NT2/D1 (cell line): ENCODE data around the gene BAZ1B.
"Not testable (repeated sequence)": the region's sequence is repeated elsewhere in the genome, so short reads cannot be mapped to it uniquely, and the experiment has no call there.

Source experiments
- DNase-seq: peaks from one replicate; pipeline ENCODE4 v3.0.0-alpha.2; 2011; ENCODE audit warnings: low read depth, low spot score
- H3K27me3 ChIP-seq: 2 replicates; pipeline ENCODE4 v1.6.0; 2011; ENCODE audit warnings: mild to moderate bottlenecking; ENCODE audit not compliant: insufficient read length, insufficient read depth
- H3K36me3 ChIP-seq: 2 replicates; pipeline ENCODE4 v1.6.1; 2011; ENCODE audit warnings: mild to moderate bottlenecking, low read length, mixed read lengths; ENCODE audit not compliant: insufficient read depth, insufficient read length
- H3K4me1 ChIP-seq: 2 replicates; pipeline ENCODE4 v1.5.1; 2011; ENCODE audit not compliant: insufficient read depth, insufficient read length
- H3K4me3 ChIP-seq: 2 replicates; pipeline ENCODE4 v1.5.1; 2011; ENCODE audit warnings: low read depth; ENCODE audit not compliant: insufficient read length
- H3K9ac ChIP-seq: 2 replicates; pipeline ENCODE4 v1.6.0; 2011; ENCODE audit warnings: low read depth; ENCODE audit not compliant: insufficient read length
- H3K9me3 ChIP-seq: 2 replicates; pipeline ENCODE4 v1.5.1; 2011; ENCODE audit warnings: mild to moderate bottlenecking, low read length; ENCODE audit not compliant: insufficient read depth
- SUZ12 ChIP-seq: IDR thresholded peaks from 2 replicates; pipeline ENCODE4 v1.6.1; 2011; ENCODE audit not compliant: insufficient read length, insufficient read depth; ENCODE audit errors: extremely low read depth
- YY1 ChIP-seq: IDR thresholded peaks from 2 replicates; pipeline ENCODE4 v1.6.1; 2011; ENCODE audit not compliant: insufficient read length, insufficient read depth
- ZNF274 ChIP-seq: IDR thresholded peaks from 2 replicates; pipeline ENCODE4 v1.6.1; 2011; ENCODE audit warnings: mild to moderate bottlenecking, low read depth, low read length

BAZ1B gene

GRCh38 chr7:73565675-73566340, 43.7 kb upstream of the BAZ1B start:
- Histone ChIP-seq H3K9me3 (no peaks in the 10 kb centered on the region), H3K27me3 (no peaks in the 10 kb centered on the region), H3K36me3 (peaks cover 19% of the 10 kb centered on the region), H3K4me1 (no peaks in the 10 kb centered on the region), H3K9ac (no peak overlapping the region), H3K4me3 (no peak overlapping the region)
- no peak for TF ChIP-seq YY1
- TF ChIP-seq ZNF274, result no peak
- no peak for TF ChIP-seq SUZ12
- DNase-seq, result no peak

DNA sequence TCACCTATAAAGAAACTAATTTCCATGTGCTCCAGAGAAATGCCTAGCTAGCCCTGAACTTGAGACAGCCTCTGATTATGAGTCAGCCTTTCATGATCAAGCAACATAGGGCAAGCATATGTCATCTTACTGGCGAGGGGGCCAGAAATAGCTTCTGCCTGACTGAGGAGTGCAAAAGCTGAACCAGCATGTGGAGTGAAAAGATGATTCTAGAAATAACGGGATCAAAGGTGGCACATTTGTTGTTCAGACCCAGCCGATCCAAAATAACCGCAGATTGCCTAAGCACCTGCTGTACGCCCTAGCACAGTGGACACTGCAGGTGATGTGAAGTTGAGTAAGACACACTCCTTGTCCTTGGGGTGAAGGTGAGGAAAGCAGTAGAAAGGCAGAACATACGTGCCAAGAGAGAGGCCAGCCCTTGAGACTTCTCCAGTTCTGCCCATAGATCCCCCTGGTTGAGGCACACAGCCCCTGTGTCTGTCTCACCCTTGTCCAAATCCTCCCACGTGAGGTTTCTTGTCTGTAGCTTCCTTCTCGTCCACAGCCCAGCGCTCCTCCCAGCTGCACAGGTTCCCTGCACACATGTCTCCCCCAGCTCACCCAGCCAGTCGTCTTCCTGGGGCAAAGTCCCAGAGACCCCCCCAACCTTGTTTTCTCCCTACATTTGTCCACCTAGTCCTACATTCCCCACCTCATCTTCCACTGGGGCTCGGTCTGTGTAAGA, 38.2 kb upstream of the BAZ1B start:
- TF ChIP-seq YY1, result no peak
- TF ChIP-seq SUZ12, result no peak
- TF ChIP-seq ZNF274, result no peak
- H3K9ac ChIP-seq, result peak overlapping the region; percentile 8
- DNase-seq, result no peak
- no peak overlapping the region for H3K4me3 ChIP-seq
- no peaks in the 10 kb centered on the region for H3K36me3 ChIP-seq
- peaks cover 4% of the 10 kb centered on the region for H3K4me1 ChIP-seq
- H3K27me3 ChIP-seq, result no peaks in the 10 kb centered on the region
- H3K9me3 ChIP-seq, result no peaks in the 10 kb centered on the region

- H3K9me3 ChIP-seq, result no peaks in the 10 kb centered on the region
- TF ChIP-seq SUZ12, result no peak
- no peak for TF ChIP-seq ZNF274
- no peak for TF ChIP-seq YY1
- H3K4me1 ChIP-seq, result peaks cover 4% of the 10 kb centered on the region
- H3K9ac ChIP-seq, result peak within 1 kb of the TSS; percentile 85
- peak within 1 kb of the TSS; percentile 44 for H3K4me3 ChIP-seq
- H3K36me3 ChIP-seq, result peaks cover 9% of the 10 kb centered on the region
- peak; percentile 43 for DNase-seq
- no peaks in the 10 kb centered on the region for H3K27me3 ChIP-seq
Measured at GRCh38 chr7:73557397-73558257, 35.5 kb upstream of the BAZ1B start, which contains the start of gene BCL7B. TSS of gene BCL7B (minus strand) at chr7:73557690. CDS start at chr7:73557578, 112 bp downstream.

DNA sequence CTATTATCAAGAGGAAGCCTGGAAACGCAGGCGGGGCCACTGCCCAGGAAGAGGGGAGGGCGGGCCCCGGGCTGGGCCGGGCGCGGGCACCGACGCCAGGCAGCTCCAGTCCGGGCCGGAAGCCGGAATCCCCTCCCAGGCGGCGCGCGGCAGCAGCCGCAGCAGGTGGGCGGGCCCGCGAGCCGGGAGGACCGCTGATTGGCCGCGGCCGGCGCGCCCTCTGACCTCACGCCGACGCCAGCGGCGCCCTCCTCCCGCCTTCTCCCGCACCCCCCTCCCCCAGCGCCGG, 35.0 kb upstream of the BAZ1B start:
- DNase-seq, result peak; percentile 88
- H3K36me3 ChIP-seq, result peaks cover 12% of the 10 kb centered on the region
- TF ChIP-seq SUZ12 (no peak), YY1 (no peak), ZNF274 (no peak)
- no peaks in the 10 kb centered on the region for H3K9me3 ChIP-seq
- H3K27me3 ChIP-seq, result no peaks in the 10 kb centered on the region
- peak overlapping the region; percentile 44 for H3K4me3 ChIP-seq
- peaks cover 4% of the 10 kb centered on the region for H3K4me1 ChIP-seq
- H3K9ac ChIP-seq, result peak overlapping the region; percentile 85

- TF ChIP-seq SUZ12 (no peak), YY1 (no peak), ZNF274 (no peak)
- Histone ChIP-seq H3K36me3 (peaks cover 13% of the 10 kb centered on the region), H3K4me3 (peak overlapping the region; percentile 44), H3K4me1 (peaks cover 4% of the 10 kb centered on the region), H3K27me3 (no peaks in the 10 kb centered on the region), H3K9me3 (no peaks in the 10 kb centered on the region), H3K9ac (peak overlapping the region; percentile 80)
- DNase-seq, result no peak
Measured at GRCh38 chr7:73556208-73557107, 34.4 kb upstream of the BAZ1B start.

DNA sequence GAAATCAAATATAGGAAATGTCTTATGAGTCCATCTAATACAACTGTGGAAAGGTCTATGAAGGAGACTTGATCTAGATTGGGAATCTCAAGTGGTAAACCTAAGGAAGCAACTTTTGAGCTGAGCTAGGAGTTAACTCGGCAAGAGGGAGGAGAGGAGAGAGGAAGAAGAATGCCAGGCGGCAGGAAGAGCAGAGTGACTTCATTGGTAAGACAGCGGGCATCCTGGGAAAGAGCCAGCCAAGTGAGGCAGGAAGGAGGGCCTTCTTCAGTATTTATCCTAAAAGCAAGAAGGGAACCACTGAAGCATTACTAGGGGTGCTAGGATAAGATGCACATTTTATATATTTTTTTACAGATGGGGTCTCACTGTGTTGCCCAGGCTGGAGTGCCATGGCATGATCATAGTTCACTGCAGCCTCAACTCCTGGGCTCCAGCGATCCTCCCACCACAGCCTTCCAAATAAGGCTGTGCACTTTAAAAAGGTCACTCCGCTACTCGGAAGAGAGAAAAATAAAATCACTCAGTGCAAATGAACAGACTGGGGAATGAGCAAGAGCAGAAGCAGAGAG, 33.4 kb upstream of the BAZ1B start:
- Histone ChIP-seq H3K36me3 (peaks cover 18% of the 10 kb centered on the region), H3K9ac (peak overlapping the region; percentile 10), H3K4me1 (peaks cover 4% of the 10 kb centered on the region), H3K27me3 (no peaks in the 10 kb centered on the region), H3K9me3 (no peaks in the 10 kb centered on the region), H3K4me3 (no peak overlapping the region)
- no peak for DNase-seq
- TF ChIP-seq YY1 (no peak), ZNF274 (no peak), SUZ12 (no peak)

- not testable (repeated sequence) for H3K4me3 ChIP-seq, DNase-seq, H3K9ac ChIP-seq, H3K27me3 ChIP-seq, H3K9me3 ChIP-seq, H3K4me1 ChIP-seq
- peaks cover 30% of the 10 kb centered on the region for H3K36me3 ChIP-seq
Measured at GRCh38 chr7:73550093-73550492, 28.0 kb upstream of the BAZ1B start.
